Panc1 (cell line): ENCODE measurements around the gene ROBO1.

Source experiments
- POLR2AphosphoS5 ChIP-seq: IDR thresholded peaks from 2 replicates; pipeline ENCODE4 v1.6.1; 2012; ENCODE audit warnings: mild to moderate bottlenecking, low read depth, low read length, moderate library complexity
- SIN3A ChIP-seq: IDR thresholded peaks from 2 replicates; pipeline ENCODE4 v1.6.1; 2012; ENCODE audit warnings: low read depth, mild to moderate bottlenecking, low read length, moderate library complexity, borderline replicate concordance; ENCODE audit not compliant: insufficient read depth
- TCF7L2 ChIP-seq: IDR thresholded peaks from 2 replicates; pipeline ENCODE4 v1.6.1; 2011; ENCODE audit warnings: mild to moderate bottlenecking, low read depth, low read length, inconsistent platforms
- TF ChIP-seq, protein P1 (sequence below): fragments of 450-650 bp; IDR thresholded peaks from 2 replicates; pipeline ENCODE4 v1.5.1; 2017; ENCODE audit warnings: mild to moderate bottlenecking
- TF ChIP-seq, protein P2 (sequence below), 2 experiments: IDR thresholded peaks; 2 replicates each; pipeline ENCODE4 v1.6.1; 2011 to 2012; ENCODE audit warnings: low read depth in 2 of 2, control low read depth in 1 of 2, low read length in 1 of 2, mild to moderate bottlenecking in 1 of 2, moderate library complexity in 1 of 2; ENCODE audit not compliant: insufficient read depth in 1 of 2

DNA sequence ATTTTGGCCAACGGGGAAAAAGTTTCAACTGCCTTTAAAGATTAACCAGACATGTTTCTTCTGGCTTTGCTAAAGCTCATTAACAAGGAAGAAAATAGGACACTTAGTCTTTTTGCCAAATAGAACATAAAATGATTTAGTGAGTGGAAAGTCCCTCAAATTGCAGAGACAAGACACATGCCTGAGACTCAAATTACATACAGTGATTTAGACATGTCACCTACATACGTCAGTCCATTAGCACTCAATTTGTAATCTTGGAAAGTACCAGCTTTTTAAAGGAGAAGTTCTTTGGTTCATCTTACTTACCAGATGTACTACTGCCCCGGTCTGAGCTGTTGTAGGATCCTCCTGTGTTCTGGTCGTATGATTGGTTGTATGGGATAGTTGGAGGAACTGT is 1134.2 kb downstream of the ROBO1 start:
- TF ChIP-seq, protein P1, sequence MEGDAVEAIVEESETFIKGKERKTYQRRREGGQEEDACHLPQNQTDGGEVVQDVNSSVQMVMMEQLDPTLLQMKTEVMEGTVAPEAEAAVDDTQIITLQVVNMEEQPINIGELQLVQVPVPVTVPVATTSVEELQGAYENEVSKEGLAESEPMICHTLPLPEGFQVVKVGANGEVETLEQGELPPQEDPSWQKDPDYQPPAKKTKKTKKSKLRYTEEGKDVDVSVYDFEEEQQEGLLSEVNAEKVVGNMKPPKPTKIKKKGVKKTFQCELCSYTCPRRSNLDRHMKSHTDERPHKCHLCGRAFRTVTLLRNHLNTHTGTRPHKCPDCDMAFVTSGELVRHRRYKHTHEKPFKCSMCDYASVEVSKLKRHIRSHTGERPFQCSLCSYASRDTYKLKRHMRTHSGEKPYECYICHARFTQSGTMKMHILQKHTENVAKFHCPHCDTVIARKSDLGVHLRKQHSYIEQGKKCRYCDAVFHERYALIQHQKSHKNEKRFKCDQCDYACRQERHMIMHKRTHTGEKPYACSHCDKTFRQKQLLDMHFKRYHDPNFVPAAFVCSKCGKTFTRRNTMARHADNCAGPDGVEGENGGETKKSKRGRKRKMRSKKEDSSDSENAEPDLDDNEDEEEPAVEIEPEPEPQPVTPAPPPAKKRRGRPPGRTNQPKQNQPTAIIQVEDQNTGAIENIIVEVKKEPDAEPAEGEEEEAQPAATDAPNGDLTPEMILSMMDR, result no peak
- TF ChIP-seq, protein P2, sequence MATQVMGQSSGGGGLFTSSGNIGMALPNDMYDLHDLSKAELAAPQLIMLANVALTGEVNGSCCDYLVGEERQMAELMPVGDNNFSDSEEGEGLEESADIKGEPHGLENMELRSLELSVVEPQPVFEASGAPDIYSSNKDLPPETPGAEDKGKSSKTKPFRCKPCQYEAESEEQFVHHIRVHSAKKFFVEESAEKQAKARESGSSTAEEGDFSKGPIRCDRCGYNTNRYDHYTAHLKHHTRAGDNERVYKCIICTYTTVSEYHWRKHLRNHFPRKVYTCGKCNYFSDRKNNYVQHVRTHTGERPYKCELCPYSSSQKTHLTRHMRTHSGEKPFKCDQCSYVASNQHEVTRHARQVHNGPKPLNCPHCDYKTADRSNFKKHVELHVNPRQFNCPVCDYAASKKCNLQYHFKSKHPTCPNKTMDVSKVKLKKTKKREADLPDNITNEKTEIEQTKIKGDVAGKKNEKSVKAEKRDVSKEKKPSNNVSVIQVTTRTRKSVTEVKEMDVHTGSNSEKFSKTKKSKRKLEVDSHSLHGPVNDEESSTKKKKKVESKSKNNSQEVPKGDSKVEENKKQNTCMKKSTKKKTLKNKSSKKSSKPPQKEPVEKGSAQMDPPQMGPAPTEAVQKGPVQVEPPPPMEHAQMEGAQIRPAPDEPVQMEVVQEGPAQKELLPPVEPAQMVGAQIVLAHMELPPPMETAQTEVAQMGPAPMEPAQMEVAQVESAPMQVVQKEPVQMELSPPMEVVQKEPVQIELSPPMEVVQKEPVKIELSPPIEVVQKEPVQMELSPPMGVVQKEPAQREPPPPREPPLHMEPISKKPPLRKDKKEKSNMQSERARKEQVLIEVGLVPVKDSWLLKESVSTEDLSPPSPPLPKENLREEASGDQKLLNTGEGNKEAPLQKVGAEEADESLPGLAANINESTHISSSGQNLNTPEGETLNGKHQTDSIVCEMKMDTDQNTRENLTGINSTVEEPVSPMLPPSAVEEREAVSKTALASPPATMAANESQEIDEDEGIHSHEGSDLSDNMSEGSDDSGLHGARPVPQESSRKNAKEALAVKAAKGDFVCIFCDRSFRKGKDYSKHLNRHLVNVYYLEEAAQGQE (IDR thresholded peaks at IDR 0.05; ENCODE audit: insufficient read depth in 1 of 2, low read depth in 2 of 2, low read length in 1 of 2), result no peak
- TF ChIP-seq POLR2AphosphoS5, result no peak
- no peak for TF ChIP-seq TCF7L2
- TF ChIP-seq SIN3A, result no peak
